Measurements from ENCODE around the gene PAX8. TPM values are rescaled to one million over a fixed set of nuclear protein-coding genes. Genes with fewer than 3 reads are reported as not detected.

Gene PAX8
- polyA plus RNA-seq, 1 of the 3 experiments (the other 2 are of a cell fraction) = 0.23 TPM

GRCh38 chr2:113211226-113212105 lies 67.3 kb downstream of the PAX8 start:
- Histone ChIP-seq H3K4me1 (ENCODE audit: control insufficient read depth in 1 of 2, insufficient read depth in 2 of 2, low read depth in 1 of 2, low read length in 1 of 2) (peaks cover 0 to 11% of the 10 kb centered on the region in 2 experiments; a peak in 1 of 4 replicates), H3K27ac (ENCODE audit: low read depth in 2 of 2, low read length in 1 of 2) (no peak overlapping the region), H3K9ac (no peak overlapping the region), H4K20me1 (ENCODE audit: insufficient read depth) (no peaks in the 10 kb centered on the region), H3K27me3 (ENCODE audit: insufficient read depth) (no peaks in the 10 kb centered on the region), H3K36me3 (replicated peaks in 1 of 2; ENCODE audit: control insufficient read depth in 1 of 2, insufficient read depth in 2 of 2, low read length in 1 of 2) (no peaks in the 10 kb centered on the region), H3F3A (replicated peaks; ENCODE audit: insufficient read depth) (no peaks in the 10 kb centered on the region), H3K4me3 (ENCODE audit: low read depth in 2 of 2, low read length in 1 of 2) (no peak overlapping the region), H3K4me2 (no peak overlapping the region), H2AFZ (ENCODE audit: low read depth) (no peak overlapping the region), H3K9me2 (no peaks in the 10 kb centered on the region), H3K79me2 (ENCODE audit: insufficient read depth) (no peaks in the 10 kb centered on the region), H3K9me3 (no peaks in the 10 kb centered on the region)
- TF ChIP-seq TAF1 (IDR thresholded peaks at IDR 0.05; ENCODE audit: borderline replicate concordance, low read depth, low read length) = no peak
- TF ChIP-seq YY1 (IDR thresholded peaks at IDR 0.05; ENCODE audit: low read depth) = no peak
- TF ChIP-seq JUND (IDR thresholded peaks at IDR 0.05) = no peak
- TF ChIP-seq TCF12 (IDR thresholded peaks at IDR 0.05) = no peak
- TF ChIP-seq USF2 (IDR thresholded peaks at IDR 0.05; ENCODE audit: borderline replicate concordance, low read depth, low read length) = no peak
- no peak for TF ChIP-seq TEAD4 (IDR thresholded peaks at IDR 0.05; ENCODE audit: borderline replicate concordance, insufficient read depth)
- TF ChIP-seq FOXJ3 (CRISPR knock-in tag; IDR thresholded peaks at IDR 0.05) = no peak
- no peak for TF ChIP-seq EZH2phosphoT487 (IDR thresholded peaks at IDR 0.05; ENCODE audit: borderline replicate concordance, low read depth)
- no peak for TF ChIP-seq USF1 (IDR thresholded peaks at IDR 0.05; ENCODE audit: borderline replicate concordance, low read depth)
- TF ChIP-seq POLR2AphosphoS5 (IDR thresholded peaks at IDR 0.05; ENCODE audit: low read depth, low read length) = no peak
- TF ChIP-seq GABPA (IDR thresholded peaks at IDR 0.05; ENCODE audit: low read depth) = no peak
- no peak for TF ChIP-seq EP300 (IDR thresholded peaks at IDR 0.05; ENCODE audit: borderline replicate concordance in 1 of 2, low read depth in 1 of 2, low read length in 1 of 2)
- no peak for TF ChIP-seq RAD21 (IDR thresholded peaks at IDR 0.05; ENCODE audit: low read length)
- no peak for TF ChIP-seq SIN3A (IDR thresholded peaks at IDR 0.05; ENCODE audit: borderline replicate concordance, low read depth, low read length)
- TF ChIP-seq ELF1 (IDR thresholded peaks at IDR 0.05) = no peak
- TF ChIP-seq RXRA (IDR thresholded peaks at IDR 0.05; ENCODE audit: borderline replicate concordance, low read depth) = no peak
- CTCF ChIA-PET = interaction anchor here (1.0 to 4.7 kb wide), 11 partner anchors 8 to 179 kb away, joined by 3 to 39 read pairs (median 5); no protein-coding TSS in a partner anchor
- DNase-seq = no peak
- WGBS (ENCODE audit: low lambda C conversion rate) = 78% methylated on average over 13 of the region's 13 CpGs
- POLR2A ChIA-PET = no interaction called here
